ENCODE measurements around the gene GNPTAB.
"Not testable (repeated sequence)": the region's sequence is repeated elsewhere in the genome, so short reads cannot be mapped to it uniquely, and the experiment has no call there.

GNPTAB gene

DNA sequence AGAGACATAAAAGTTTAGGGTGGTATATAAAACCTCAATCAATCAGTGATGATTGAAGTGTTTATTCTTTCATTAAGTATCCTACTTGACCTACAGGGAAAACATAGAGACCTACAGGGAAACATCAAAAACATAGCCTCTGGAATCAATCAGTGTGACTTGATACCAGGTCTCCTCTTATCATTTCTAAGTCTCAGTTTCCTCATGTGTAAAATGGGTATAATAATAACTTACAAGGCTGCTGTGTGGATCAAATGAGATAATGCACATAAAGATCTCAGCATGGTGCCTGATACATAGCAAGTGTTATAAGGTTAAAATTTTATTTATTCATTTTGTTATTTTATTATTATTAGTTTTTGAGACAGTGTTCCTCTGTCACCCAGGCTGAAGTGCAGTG, 22.2 kb upstream of the GNPTAB start:
- no peak for DNase-seq

DNA sequence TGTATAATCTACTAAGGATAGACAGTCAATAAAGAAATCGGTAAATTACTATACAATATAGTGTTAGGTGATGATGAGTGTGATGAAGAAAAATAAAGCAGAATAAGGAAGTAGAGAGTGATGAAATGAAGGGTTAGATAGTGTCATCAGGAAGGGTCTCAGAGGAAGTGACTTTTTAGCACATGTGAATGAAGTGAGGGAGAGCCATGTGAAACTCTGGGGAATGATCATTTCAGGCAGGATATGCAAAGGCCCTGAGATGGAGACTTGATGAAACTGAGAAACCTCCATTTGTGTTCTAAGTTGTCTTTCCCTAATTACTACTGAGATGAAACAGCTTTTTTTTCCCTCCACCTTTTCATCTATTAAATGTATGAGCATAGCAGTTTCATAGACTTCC, 19.4 kb upstream of the GNPTAB start:
- no peak for DNase-seq

- no peak for DNase-seq
These were observed 16.6 kb upstream of the GNPTAB start for GRCh38 chr12:101847325-101847724.

- no peak for DNase-seq
These were observed 14.5 kb upstream of the GNPTAB start for GRCh38 chr12:101845137-101845711.

GRCh38 chr12:101841069-101841468, 10.3 kb upstream of the GNPTAB start:
- DNase-seq, result no peak

- DNase-seq, result peak; percentile 60
These were observed 8.8 kb upstream of the GNPTAB start for GRCh38 chr12:101839324-101840283.

DNA sequence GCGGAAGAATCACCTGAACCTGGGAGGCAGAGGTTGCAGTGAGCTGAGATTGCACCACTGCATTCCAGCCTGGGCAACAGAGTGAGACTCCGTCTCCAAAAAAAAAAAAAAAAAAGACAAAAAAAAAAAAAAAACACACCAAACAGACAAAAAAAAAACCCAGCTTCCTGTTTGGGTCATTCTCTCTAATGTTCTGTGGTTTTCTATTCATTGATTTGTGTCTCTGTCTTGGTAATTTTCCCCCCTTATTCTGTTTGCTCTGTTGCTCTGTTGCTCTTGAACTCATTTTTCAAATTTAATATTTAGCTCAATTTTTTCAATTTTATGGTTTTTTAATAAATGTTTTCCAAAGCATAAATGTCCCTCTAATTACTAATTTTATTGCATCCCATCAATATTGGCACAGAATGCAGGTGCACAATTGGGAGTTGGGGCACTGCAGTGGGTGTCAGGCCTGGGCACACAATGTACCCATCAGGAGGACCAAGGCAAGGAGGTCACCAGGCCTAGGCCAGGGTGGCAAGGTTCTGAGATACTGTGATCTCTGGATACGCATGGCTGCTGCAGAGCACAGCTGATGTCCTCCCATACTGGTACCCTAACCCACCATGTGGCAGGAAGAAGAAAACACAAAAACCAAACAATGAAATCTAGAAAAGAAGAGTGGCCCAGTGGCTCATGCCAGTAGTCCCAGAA, 8.0 kb upstream of the GNPTAB start:
- no peak for DNase-seq

DNA sequence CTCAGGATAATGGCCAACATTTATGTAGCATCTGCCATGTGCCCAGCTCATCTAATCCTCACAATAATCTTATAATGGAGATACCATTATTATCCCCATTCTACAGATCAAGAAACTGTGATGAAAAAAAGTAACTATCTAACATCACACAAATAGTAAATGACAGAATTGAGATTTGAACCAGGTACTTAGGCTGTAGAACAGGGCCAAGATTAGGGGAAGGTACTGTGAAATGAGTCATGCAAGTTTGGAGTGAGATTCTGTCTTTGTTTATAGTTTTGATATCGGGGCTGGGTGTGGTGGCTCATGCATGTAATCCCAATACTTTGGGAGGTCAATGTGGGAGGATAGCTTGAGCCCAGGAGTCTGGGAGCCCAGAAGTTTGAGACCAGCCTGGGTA, 1.3 kb upstream of the GNPTAB start:
- DNase-seq, result no peak

DNA sequence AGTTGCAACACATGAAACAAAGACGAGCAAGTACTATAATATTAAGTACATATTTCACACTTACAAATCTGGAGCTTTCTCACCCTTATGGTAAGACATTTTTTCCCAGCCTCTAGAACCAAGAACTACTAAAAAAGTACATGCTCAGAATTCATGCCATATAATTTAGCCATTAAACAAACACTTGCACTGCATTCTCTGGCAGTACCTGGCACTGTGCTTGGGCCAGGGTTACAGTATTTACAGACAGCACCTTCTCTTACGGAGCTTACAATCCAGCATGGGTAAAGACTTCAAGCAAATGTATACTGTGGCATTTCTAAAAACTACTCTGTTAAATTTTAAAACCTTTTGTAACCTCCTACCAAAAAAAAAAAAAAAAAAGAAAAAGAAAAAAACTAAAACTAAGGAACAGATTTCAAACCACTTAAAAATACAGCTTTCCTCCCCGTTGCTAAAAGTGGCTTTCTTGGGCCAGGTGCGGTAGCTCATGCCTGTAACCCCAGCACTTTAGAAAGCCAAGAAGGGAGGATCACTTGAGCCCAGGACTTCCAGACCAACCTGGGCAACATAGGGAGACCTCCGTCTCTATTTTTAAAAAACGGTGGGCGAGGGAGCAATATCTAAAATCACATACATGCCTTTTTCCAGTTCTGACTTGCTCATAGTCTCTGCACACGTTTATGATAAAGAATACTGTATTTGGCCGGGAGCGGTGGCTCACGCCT, 956 bp downstream of the GNPTAB start:
- no peak for DNase-seq

GRCh38 chr12:101828463-101829196, 2.1 kb downstream of the GNPTAB start:
- no peak for DNase-seq

GRCh38 chr12:101826766-101827368, 3.9 kb downstream of the GNPTAB start:
- no peak for DNase-seq

- DNase-seq, result no peak
These were observed 5.9 kb downstream of the GNPTAB start for GRCh38 chr12:101824831-101825230.

DNA sequence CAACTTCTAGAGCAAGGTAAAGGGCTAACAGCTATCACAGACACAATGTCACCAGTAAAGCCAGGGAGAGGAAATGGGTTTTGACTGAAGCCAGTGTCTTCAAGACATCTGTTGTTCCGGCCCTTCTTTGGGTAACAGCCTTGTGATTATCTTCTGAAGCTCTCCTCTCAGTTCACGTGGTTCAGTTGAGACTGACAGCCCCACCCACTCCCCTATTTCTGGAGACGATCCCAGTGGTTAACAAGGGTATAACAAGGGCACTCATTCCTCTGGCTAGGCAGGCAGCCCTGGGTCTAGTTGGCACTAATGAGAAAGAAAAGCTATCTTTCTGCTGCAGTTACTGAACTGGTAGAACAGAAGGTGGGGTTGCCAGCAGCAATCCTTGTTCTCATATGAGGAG, 6.9 kb downstream of the GNPTAB start:
- peak; percentile 12 for DNase-seq

- no peak for DNase-seq
These were observed 7.7 kb downstream of the GNPTAB start for GRCh38 chr12:101823039-101823438.

- no peak for DNase-seq
These were observed 11.3 kb downstream of the GNPTAB start for GRCh38 chr12:101819467-101819866.

GRCh38 chr12:101818689-101819088, 12.1 kb downstream of the GNPTAB start:
- not testable (repeated sequence) for DNase-seq

GRCh38 chr12:101813117-101813516, 17.6 kb downstream of the GNPTAB start:
- DNase-seq, result no peak

GRCh38 chr12:101812716-101813115, 18.0 kb downstream of the GNPTAB start:
- not testable (repeated sequence) for DNase-seq

- not testable (repeated sequence) for DNase-seq
These were observed 19.4 kb downstream of the GNPTAB start for GRCh38 chr12:101811342-101811741.

DNA sequence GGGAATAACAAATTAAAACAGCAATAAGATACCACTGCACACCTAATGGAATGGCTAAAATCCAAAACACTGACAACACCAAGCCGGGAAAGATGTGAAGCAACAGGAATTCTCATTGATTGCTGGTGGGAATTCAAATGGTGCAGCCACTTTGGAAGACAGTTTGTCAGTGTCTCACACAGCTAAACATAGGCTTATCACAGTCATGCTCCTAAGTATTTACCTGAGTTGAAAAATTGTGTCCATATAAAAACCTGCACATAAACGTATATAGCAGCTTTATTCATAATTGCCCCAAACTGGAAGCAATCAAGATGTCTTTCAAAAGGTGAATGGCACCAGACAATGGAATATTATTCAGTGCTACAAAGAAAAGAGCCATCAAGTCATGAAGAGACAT, 21.6 kb downstream of the GNPTAB start:
- no peak for DNase-seq

DNA sequence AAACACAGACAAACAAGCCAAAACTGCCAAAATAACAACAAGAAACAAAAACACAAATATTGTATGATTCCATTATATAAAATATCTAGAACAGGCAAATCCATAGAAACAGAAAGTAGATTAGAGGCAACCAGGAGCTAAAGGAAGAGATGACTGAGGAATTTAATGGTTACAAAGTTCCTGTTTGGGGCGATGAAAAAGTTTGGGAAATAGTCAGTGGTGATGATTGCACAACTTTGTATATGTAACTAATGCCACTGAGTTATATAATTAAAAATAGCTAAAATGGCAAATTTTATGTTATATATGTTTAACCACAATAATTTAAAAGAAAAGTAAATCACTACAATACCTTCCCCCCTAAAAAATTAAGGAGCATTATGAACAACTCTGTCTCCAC, 24.5 kb downstream of the GNPTAB start:
- DNase-seq, result no peak

- DNase-seq, result no peak
These were observed 26.4 kb downstream of the GNPTAB start for GRCh38 chr12:101804409-101804808.

All from fibroblast of skin of back (primary cell).